Hepatocyte (in vitro differentiated cells): ENCODE results near the gene CCDC167.

Experiments
- CTCF ChIP-seq: fragments of 200-600 bp; sonication (generic); IDR thresholded peaks from 2 replicates; pipeline ENCODE4 v1.5.1; 2016; ENCODE audit warnings: antibody characterized with exemption, mild to moderate bottlenecking; ENCODE audit not compliant: poor library complexity
- EZH2 ChIP-seq: fragments of 200-600 bp; sonication (generic); IDR thresholded peaks from 2 replicates; pipeline ENCODE4 v1.6.1; 2016; ENCODE audit warnings: antibody characterized with exemption, mild to moderate bottlenecking, borderline replicate concordance

DNA sequence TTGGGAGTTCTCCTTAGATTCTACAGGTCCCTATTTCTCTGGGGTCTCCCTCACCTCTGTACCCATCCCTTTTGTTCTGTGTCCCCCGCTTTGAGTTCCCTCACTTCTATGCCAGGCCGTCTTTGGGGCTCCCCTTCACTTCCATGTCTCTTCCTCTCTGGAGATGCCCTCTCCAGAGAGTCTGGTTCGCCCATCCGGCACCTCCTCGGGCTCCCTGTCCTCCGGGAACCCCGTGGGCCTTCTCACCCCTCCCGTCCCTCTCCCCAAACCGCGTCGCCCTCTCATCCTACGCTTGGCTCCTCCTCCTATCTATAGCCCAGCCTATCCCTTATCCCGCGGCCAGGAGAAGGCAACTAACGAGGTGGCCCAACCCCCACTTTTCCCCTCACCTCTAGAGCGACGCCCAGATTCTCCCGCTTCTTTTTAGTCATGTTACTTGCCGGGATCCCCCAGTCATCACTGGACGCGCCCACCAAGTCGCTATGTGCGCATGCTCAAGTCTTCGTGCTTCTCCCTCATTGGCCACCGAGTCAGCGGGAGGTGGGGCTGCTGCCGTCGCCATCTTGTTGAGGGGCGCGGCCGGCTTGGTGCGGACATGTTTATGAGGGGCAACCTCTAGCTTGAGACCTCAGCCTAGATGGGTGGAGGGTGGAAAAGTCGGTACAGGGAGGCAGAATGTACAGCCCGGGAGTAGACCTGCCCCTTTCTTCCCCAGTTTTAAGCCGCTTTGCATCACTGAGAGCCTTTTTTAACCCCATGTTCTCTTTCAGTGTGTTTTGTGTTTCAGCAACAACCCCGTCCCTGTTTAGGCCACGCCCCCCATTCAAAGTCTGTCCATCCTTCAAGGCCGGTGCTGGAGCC is at the start of gene CCDC167:
- TF ChIP-seq EZH2 (no peak), CTCF (no peak)
